ENCODE results near the gene UCK1. TPM values are rescaled to one million over a fixed set of nuclear protein-coding genes. Genes with fewer than 3 reads are reported as not detected.

UCK1 gene
- total and polyA plus RNA-seq, 8 donors: 9.9 to 143 (median 31.6) TPM

DNA sequence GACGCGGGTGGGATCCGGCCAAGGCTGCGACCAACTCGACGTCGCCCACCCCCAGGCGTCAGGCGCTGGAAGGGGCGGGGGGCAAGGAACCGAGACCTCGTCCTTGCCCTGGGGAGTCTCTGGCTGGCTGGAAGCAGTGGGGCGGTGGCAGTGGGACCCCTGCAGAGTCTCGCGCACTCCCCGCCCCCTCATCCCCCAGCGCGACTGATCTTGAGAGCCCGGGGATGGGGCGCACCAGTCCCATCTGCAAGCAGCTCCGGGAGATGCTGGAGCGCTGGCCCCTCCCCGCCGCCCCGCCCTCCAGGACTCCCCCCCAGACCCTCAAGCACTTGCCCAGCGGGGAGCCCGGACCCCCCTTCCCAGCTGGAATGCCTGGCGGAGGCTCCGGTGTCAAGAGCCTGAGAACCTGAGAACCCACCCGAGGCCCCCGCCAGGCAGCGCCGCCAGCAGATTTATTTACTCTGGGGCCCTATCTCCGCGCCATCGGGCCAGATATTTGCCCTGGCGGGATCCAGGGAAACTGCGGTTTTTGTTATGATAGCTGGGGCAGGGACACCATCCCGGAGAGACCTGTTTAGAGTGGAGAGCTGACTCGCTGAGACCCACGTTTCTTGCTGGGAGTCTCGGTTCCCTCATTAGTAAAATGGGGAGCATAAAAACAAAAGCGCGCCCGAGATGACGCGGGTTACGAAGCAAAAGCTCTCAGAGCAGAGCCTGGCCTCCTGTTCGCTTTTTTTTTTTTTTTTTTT is 15.4 kb upstream of the UCK1 start:
- Histone ChIP-seq H3K27me3 (peaks cover 0 to 59% (median 18%) of the 10 kb centered on the region in 3 donors), H3K27ac (peak overlapping the region; percentile 54 to 72 (median 66)), H3K4me1 (peaks cover 17 to 26% (median 22%) of the 10 kb centered on the region in 4 donors), H3K4me3 (peak overlapping the region; percentile 36 to 55 (median 40)), H3K9me3 (peaks cover 14 to 27% (median 26%) of the 10 kb centered on the region in 4 donors), H3K36me3 (no peaks in the 10 kb centered on the region)
- WGBS, 5 donors: 1 to 3% (median 2%) methylated on average over 28 to 49 of the region's 49 CpGs
- intact Hi-C loops (cut with DNase I; ENCODE audit: low total_unique reads): no loop called here
- TF ChIP-seq, protein P1, sequence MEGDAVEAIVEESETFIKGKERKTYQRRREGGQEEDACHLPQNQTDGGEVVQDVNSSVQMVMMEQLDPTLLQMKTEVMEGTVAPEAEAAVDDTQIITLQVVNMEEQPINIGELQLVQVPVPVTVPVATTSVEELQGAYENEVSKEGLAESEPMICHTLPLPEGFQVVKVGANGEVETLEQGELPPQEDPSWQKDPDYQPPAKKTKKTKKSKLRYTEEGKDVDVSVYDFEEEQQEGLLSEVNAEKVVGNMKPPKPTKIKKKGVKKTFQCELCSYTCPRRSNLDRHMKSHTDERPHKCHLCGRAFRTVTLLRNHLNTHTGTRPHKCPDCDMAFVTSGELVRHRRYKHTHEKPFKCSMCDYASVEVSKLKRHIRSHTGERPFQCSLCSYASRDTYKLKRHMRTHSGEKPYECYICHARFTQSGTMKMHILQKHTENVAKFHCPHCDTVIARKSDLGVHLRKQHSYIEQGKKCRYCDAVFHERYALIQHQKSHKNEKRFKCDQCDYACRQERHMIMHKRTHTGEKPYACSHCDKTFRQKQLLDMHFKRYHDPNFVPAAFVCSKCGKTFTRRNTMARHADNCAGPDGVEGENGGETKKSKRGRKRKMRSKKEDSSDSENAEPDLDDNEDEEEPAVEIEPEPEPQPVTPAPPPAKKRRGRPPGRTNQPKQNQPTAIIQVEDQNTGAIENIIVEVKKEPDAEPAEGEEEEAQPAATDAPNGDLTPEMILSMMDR (IDR thresholded peaks at IDR 0.05): peak in 2 of 7 experiments; percentile 7 to 23
- TF ChIP-seq POLR2A (IDR thresholded peaks at IDR 0.05) (no peak), EP300 (IDR thresholded peaks at IDR 0.05) (no peak), POLR2AphosphoS5 (IDR thresholded peaks at IDR 0.05) (no peak)
- DNase-seq: peak; percentile 63 to 74

DNA sequence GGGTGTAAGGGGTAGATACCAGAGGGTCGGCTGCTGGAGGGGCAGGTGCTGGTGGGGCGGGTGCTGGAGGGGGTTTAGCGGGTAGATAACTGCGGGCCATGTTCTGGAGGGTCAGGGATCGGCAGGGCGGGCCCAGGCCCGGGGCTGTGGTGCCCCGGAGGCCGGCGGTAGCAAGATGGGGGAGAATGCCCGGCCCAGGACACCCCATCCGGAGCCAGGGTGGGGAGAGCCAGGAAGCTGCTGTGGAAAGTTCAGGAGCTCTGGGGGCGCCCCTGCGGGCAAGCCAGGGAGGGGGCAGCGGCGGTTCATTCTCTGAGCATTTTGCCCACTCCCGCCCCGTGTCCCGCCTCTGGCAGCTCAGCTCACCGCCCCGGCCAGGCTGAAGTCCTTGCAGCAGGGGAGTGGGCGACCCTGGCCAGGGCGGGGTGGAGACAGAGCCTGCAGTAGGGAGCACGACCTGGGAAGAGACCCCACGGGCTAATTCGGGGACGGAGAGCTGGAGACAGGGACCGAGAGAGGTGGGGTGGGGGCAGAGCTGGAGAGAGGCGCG is 14.8 kb upstream of the UCK1 start:
- no peak for TF ChIP-seq POLR2A (IDR thresholded peaks at IDR 0.05)
- TF ChIP-seq, protein P1 (IDR thresholded peaks at IDR 0.05): no peak
- no peak for TF ChIP-seq EP300 (IDR thresholded peaks at IDR 0.05)
- no peak for TF ChIP-seq POLR2AphosphoS5 (IDR thresholded peaks at IDR 0.05)
- peaks cover 17 to 26% (median 22%) of the 10 kb centered on the region in 4 donors for H3K4me1 ChIP-seq
- peak overlapping the region; percentile 36 to 55 (median 40) for H3K4me3 ChIP-seq
- peak in 1 of 2 donors; percentile 46 for DNase-seq
- intact Hi-C loops (cut with DNase I; ENCODE audit: low total_unique reads): no loop called here
- no peaks in the 10 kb centered on the region for H3K36me3 ChIP-seq
- H3K27ac ChIP-seq: peak overlapping the region; percentile 34 to 72 (median 66)
- H3K27me3 ChIP-seq: peaks cover 0 to 58% (median 18%) of the 10 kb centered on the region in 3 donors
- WGBS, 5 donors: 1 to 2% (median 1%) methylated on average over 23 to 30 of the region's 30 CpGs
- peaks cover 14 to 27% (median 26%) of the 10 kb centered on the region in 4 donors for H3K9me3 ChIP-seq

DNA sequence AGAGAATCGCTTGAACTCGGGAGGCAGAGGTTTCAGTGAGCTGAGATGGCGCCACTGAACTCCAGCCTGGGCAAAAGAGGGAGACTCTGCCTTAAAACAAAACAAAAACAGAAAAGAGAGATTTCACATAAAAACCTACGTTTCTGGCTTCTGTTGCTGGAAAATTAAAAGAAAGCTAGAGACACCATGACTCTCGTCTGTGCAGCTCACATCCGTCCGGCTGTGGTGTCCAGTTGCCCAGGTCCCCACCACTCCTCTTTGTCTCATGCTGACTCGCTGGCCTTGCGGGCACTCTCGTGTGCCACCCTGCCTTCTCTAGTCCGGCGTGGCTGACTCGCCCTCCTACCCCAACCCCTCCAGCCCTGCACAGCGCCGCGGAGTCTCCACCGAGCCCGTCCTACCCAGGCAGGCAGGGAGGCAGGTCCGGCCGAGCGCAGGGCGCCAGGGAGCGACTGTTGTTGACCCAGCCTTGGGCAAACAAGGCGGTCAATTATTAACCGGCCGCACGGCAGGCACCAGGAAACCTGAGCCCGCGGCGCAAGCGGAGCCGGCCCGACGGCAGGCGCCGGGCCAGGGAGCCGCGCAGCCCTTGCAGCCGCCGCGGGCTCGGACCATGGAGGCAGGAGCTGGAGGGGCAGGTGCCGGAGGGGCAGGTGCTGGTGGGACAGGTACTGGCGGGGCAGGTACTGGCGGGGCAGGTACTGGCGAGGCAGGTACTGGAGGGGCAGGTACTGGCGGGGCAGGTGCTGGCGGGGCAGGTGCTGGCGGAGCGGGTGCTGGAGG is 14.1 kb upstream of the UCK1 start, which contains the start of gene PRRT1B:
Gene PRRT1B, plus strand, starts transcription at position 521 of the 783 bp plus-strand sequence. Its CDS starts 93 bp downstream, at position 614.
- Histone ChIP-seq H3K4me3 (peak within 1 kb of the TSS; percentile 36 to 55 (median 40)), H3K27ac (peak within 1 kb of the TSS; percentile 54 to 88 (median 67)), H3K27me3 (peaks cover 0 to 58% (median 18%) of the 10 kb centered on the region in 3 donors), H3K4me1 (peaks cover 17 to 26% (median 22%) of the 10 kb centered on the region in 4 donors), H3K36me3 (no peaks in the 10 kb centered on the region), H3K9me3 (peaks cover 14 to 27% (median 26%) of the 10 kb centered on the region in 4 donors)
- TF ChIP-seq POLR2A (IDR thresholded peaks at IDR 0.05): no peak
- TF ChIP-seq POLR2AphosphoS5 (IDR thresholded peaks at IDR 0.05): peak in 2 of 3 donors; percentile 50 to 73
- TF ChIP-seq, protein P1 (IDR thresholded peaks at IDR 0.05): no peak
- no peak for TF ChIP-seq EP300 (IDR thresholded peaks at IDR 0.05)
- WGBS, 5 donors: 14 to 34% (median 16%) methylated on average over 32 to 50 of the region's 50 CpGs
- DNase-seq: peak; percentile 94 to 97
- intact Hi-C loops (cut with DNase I; ENCODE audit: low total_unique reads): no loop called here

DNA sequence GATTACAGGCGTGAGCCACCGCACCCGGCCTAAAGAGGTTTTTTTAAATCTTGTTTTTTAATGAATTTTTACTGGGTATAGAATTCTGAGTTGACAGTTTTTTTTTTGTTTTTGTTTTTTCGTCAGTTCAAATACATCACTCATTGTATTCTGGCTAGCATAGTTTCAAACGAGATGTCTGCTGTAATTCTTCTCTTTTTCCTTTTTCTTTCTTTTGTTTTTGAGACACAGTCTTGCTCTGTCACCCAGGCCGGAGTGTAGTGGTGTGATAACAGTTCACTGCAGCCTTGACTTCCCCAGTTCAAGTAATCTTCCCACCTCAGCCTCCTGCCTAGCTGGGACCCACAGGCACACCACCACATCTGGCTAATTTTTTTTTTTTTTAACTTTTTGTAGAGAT is 12.1 kb upstream of the UCK1 start:
- Histone ChIP-seq H3K27me3 (peaks cover 0 to 40% (median 18%) of the 10 kb centered on the region in 3 donors), H3K4me1 (peaks cover 17 to 26% (median 22%) of the 10 kb centered on the region in 4 donors), H3K27ac (no peak overlapping the region), H3K36me3 (no peaks in the 10 kb centered on the region), H3K4me3 (no peak overlapping the region), H3K9me3 (peaks cover 14 to 27% (median 26%) of the 10 kb centered on the region in 4 donors)
- intact Hi-C loops (cut with DNase I; ENCODE audit: low total_unique reads): no loop called here
- 90 to 96% (median 93%) methylated on average over 6 of the region's 6 CpGs for WGBS, 5 donors
- no peak for DNase-seq
- no peak for TF ChIP-seq POLR2A (IDR thresholded peaks at IDR 0.05)
- TF ChIP-seq EP300 (IDR thresholded peaks at IDR 0.05): no peak
- TF ChIP-seq POLR2AphosphoS5 (IDR thresholded peaks at IDR 0.05): no peak
- TF ChIP-seq, protein P1 (IDR thresholded peaks at IDR 0.05): no peak

Measured in stomach (tissue), 9 donors.